ENCODE data around the gene BIVM. TPM values are rescaled to one million over a fixed set of nuclear protein-coding genes. Genes with fewer than 3 reads are reported as not detected.

The BIVM gene
- total RNA-seq, 4 donors from 2014 or later = 12.7 to 22.6 (median 15.3) TPM

- no peak for TF ChIP-seq CTCF (IDR thresholded peaks at IDR 0.05; ENCODE audit: low read depth)
These were observed 13.8 kb downstream of the BIVM start for GRCh38 chr13:102812611-102813287.

- TF ChIP-seq CTCF (IDR thresholded peaks at IDR 0.05; ENCODE audit: low read depth) = no peak
These were observed 15.2 kb downstream of the BIVM start for GRCh38 chr13:102814025-102814607.

- TF ChIP-seq CTCF (IDR thresholded peaks at IDR 0.05; ENCODE audit: low read depth) = no peak
These were observed 15.9 kb downstream of the BIVM start for GRCh38 chr13:102814793-102815192.

GRCh38 chr13:102815788-102816187, 16.9 kb downstream of the BIVM start:
- TF ChIP-seq CTCF (IDR thresholded peaks at IDR 0.05; ENCODE audit: low read depth) = no peak

GRCh38 chr13:102816708-102817107, 17.8 kb downstream of the BIVM start:
- TF ChIP-seq CTCF (IDR thresholded peaks at IDR 0.05; ENCODE audit: low read depth) = no peak

GRCh38 chr13:102817241-102817640, 18.3 kb downstream of the BIVM start:
- TF ChIP-seq CTCF (IDR thresholded peaks at IDR 0.05; ENCODE audit: low read depth) = no peak

- no peak for TF ChIP-seq CTCF (IDR thresholded peaks at IDR 0.05; ENCODE audit: low read depth)
These were observed 19.0 kb downstream of the BIVM start for GRCh38 chr13:102817907-102818306.
